Measurements from ENCODE around the gene MFAP5.
A peak's percentile ranks its signal among the peaks of the same experiment; 100 is the strongest.
"Not testable (repeated sequence)": the region's sequence is repeated elsewhere in the genome, so short reads cannot be mapped to it uniquely, and the experiment has no call there.

Gene MFAP5

GRCh38 chr12:8624750-8625149 is 37.9 kb downstream of the MFAP5 start:
- not testable (repeated sequence) for DNase-seq

GRCh38 chr12:8622646-8623045 is 40.0 kb downstream of the MFAP5 start:
- no peak for DNase-seq

- DNase-seq: no peak
These were observed 47.4 kb downstream of the MFAP5 start for GRCh38 chr12:8615206-8615605.

- DNase-seq: not testable (repeated sequence)
These were observed 48.7 kb downstream of the MFAP5 start for GRCh38 chr12:8613881-8614280.

GRCh38 chr12:8612629-8613028 is 50.0 kb downstream of the MFAP5 start, which contains the start of gene AICDA:
AICDA (minus strand) TSS chr12:8612859; CDS start chr12:8612767, 92 bp downstream.
- no peak for DNase-seq

GRCh38 chr12:8609061-8609570 is 53.5 kb downstream of the MFAP5 start:
- DNase-seq: peak; percentile 11 to 23

GRCh38 chr12:8606890-8607289 is 55.7 kb downstream of the MFAP5 start:
- no peak for DNase-seq

GRCh38 chr12:8605057-8605456 is 57.6 kb downstream of the MFAP5 start:
- DNase-seq: no peak

- no peak for DNase-seq
These were observed 58.8 kb downstream of the MFAP5 start for GRCh38 chr12:8603856-8604255.

GRCh38 chr12:8603286-8603685 is 59.3 kb downstream of the MFAP5 start:
- no peak for DNase-seq

- no peak for DNase-seq
These were observed 66.1 kb downstream of the MFAP5 start for GRCh38 chr12:8596561-8596960.
